Keratinocyte (primary cell): Measurements from ENCODE around the gene CNTNAP2.

Experiments
- EZH2 ChIP-seq: IDR thresholded peaks from one replicate; pipeline ENCODE4 v1.6.1; 2012; ENCODE audit warnings: inconsistent platforms, mild to moderate bottlenecking, low read length, moderate library complexity
- TF ChIP-seq, protein P1 (sequence below), 3 experiments: IDR thresholded peaks in 1 of 3; conservative IDR thresholded peaks in 1 of 3; optimal IDR thresholded peaks in 1 of 3; 2 replicates in 2 of 3; 3 replicates in 1 of 3; pipeline versions ENCODE3 to v1.5.1; 2011; ENCODE audit warnings: low read length in 3 of 3, mild to moderate bottlenecking in 3 of 3, moderate library complexity in 2 of 3, control low read depth in 1 of 3, inconsistent platforms in 1 of 3; ENCODE audit not compliant: insufficient read depth in 2 of 3; ENCODE audit errors: extremely low read depth in 1 of 3

GRCh38 chr7:148436571-148436970 lies 2320.0 kb downstream of the CNTNAP2 start:
- TF ChIP-seq, protein P1, sequence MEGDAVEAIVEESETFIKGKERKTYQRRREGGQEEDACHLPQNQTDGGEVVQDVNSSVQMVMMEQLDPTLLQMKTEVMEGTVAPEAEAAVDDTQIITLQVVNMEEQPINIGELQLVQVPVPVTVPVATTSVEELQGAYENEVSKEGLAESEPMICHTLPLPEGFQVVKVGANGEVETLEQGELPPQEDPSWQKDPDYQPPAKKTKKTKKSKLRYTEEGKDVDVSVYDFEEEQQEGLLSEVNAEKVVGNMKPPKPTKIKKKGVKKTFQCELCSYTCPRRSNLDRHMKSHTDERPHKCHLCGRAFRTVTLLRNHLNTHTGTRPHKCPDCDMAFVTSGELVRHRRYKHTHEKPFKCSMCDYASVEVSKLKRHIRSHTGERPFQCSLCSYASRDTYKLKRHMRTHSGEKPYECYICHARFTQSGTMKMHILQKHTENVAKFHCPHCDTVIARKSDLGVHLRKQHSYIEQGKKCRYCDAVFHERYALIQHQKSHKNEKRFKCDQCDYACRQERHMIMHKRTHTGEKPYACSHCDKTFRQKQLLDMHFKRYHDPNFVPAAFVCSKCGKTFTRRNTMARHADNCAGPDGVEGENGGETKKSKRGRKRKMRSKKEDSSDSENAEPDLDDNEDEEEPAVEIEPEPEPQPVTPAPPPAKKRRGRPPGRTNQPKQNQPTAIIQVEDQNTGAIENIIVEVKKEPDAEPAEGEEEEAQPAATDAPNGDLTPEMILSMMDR (optimal IDR thresholded peaks at IDR 0.05 in 1 of 3, IDR thresholded peaks at IDR 0.05 in 1 of 3, conservative IDR thresholded peaks at IDR 0.05 in 1 of 3; ENCODE audit: extremely low read depth in 1 of 3, insufficient read depth in 2 of 3, low read length in 3 of 3): no peak
- TF ChIP-seq EZH2: no peak
